Right atrium auricular region (tissue), 2 donors: ENCODE results near the gene FGF21. TPM values are rescaled to one million over a fixed set of nuclear protein-coding genes. Genes with fewer than 3 reads are reported as not detected.

Experiments used
- DNase-seq: peaks from one replicate; pipeline ENCODE4 v3.0.0-alpha.2; 2019; ENCODE audit warnings: low spot score
- H3K27ac ChIP-seq, 2 donors: fragments of 200-600 bp; sonication (generic); 1 replicate in 1 of 2; 2 replicates in 1 of 2; pipeline ENCODE4 v1.5.1; 2016 to 2019
- H3K27me3 ChIP-seq, 2 donors: fragments of 200-600 bp; sonication (generic); one replicate each; pipeline versions ENCODE4 v1.5.1 to v1.6.0; 2017 to 2019
- H3K36me3 ChIP-seq: fragments of 200-600 bp; sonication (generic); one replicate; pipeline ENCODE4 v1.5.1; 2016
- H3K4me1 ChIP-seq, 2 donors: fragments of 200-600 bp; sonication (generic); one replicate each; pipeline versions ENCODE4 v1.5.1 to v1.6.0; 2017 to 2019
- H3K4me3 ChIP-seq, 2 donors: fragments of 200-600 bp; sonication (generic); 1 replicate in 1 of 2; 2 replicates in 1 of 2; pipeline ENCODE4 v1.5.1; 2017 to 2019; ENCODE audit warnings: mild to moderate bottlenecking in 1 of 2, moderate library complexity in 1 of 2
- H3K9me3 ChIP-seq, 2 donors: fragments of 200-600 bp; sonication (generic); one replicate each; pipeline ENCODE4 v1.5.1; 2019
- CTCF ChIP-seq, 2 donors: fragments of 200-600 bp; sonication (generic); IDR thresholded peaks; one replicate each; pipeline ENCODE4 v1.5.1; 2019; ENCODE audit warnings: antibody characterized with exemption in 2 of 2
- total RNA-seq, 2 donors: library from RNA; depleted of rRNA; stranded (reverse); fragments of >200 nt; gene quantifications; one replicate each; pipeline ENCODE4 v1.1.0, GENCODE V29; 2016

FGF21 gene
- total RNA-seq, 2 donors from 2014 or later: not detected

- Histone ChIP-seq H3K27me3 (no peaks in the 10 kb centered on the region), H3K4me3 (no peak overlapping the region), H3K27ac (no peak overlapping the region), H3K36me3 (no peaks in the 10 kb centered on the region), H3K4me1 (peaks cover 0 to 17% of the 10 kb centered on the region in 2 donors), H3K9me3 (no peaks in the 10 kb centered on the region)
- no peak for TF ChIP-seq CTCF (IDR thresholded peaks at IDR 0.05)
- no peak for DNase-seq
Observed at GRCh38 chr19:48737360-48737998, 17.8 kb upstream of the FGF21 start.

GRCh38 chr19:48738557-48739403 lies 16.5 kb upstream of the FGF21 start:
- TF ChIP-seq CTCF (IDR thresholded peaks at IDR 0.05): peak; percentile 55 to 66
- peaks cover 0 to 17% of the 10 kb centered on the region in 2 donors for H3K4me1 ChIP-seq
- H3K9me3 ChIP-seq: no peaks in the 10 kb centered on the region
- peak overlapping the region; percentile 79 to 80 for H3K27ac ChIP-seq
- H3K27me3 ChIP-seq: no peaks in the 10 kb centered on the region
- peak overlapping the region; percentile 55 to 63 for H3K4me3 ChIP-seq
- peak; percentile 84 for DNase-seq
- no peaks in the 10 kb centered on the region for H3K36me3 ChIP-seq

GRCh38 chr19:48739404-48740163 lies 15.7 kb upstream of the FGF21 start:
- TF ChIP-seq CTCF (IDR thresholded peaks at IDR 0.05): no peak

DNA sequence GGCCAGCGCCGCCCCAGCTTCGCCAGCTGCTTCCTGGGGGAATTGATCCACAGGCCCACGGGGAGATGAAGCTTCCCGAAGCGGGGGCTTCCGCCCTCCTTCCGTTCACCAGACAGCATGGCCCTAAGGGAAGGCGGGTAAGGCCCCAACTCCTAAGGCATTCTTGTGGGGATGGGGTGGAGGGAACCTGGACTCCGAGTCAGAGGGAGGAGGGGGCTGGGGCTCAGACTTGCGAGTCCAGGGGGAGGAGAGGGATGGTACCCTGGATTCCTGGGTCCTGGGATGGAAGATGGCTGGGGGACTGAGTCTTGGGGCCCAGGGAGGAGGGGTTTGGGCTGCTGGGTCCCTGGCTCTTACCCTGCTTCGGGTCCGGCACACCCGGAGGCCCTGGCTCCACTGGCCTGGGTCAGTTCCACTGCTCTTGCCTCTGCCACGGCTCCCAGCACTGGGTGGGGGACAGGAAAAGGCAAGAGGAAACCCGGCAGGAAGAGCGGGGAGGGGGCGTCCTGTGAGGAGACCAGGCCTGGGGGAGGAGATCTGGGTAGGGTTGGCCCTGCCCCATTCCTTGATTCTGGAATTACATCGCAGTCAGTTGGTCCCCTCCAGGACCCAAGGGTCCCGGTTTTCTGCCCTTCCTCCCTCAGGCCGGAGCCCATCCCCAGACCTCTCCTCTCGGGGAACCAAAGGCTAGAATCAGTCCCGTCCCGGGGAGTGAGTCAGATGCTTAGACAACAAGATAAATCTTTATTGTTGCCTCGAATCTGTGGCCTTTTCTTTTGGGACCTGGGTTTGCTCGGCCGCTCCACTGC lies 15.0 kb upstream of the FGF21 start, which contains the start of gene RASIP1:
TSS of gene RASIP1 (minus strand) at position 447 of the 809 bp plus-strand sequence. CDS start at position 119, 328 bp downstream.
- no peaks in the 10 kb centered on the region for H3K27me3 ChIP-seq
- TF ChIP-seq CTCF (IDR thresholded peaks at IDR 0.05): no peak
- peak within 1 kb of the TSS; percentile 79 to 80 for H3K27ac ChIP-seq
- peak; percentile 72 for DNase-seq
- peak within 1 kb of the TSS; percentile 55 to 63 for H3K4me3 ChIP-seq
- peaks cover 0 to 17% of the 10 kb centered on the region in 2 donors for H3K4me1 ChIP-seq
- H3K9me3 ChIP-seq: no peaks in the 10 kb centered on the region
- H3K36me3 ChIP-seq: no peaks in the 10 kb centered on the region

More at GRCh38 chr19:48739404-48740163, 15.7 kb upstream of the FGF21 start:
- Histone ChIP-seq H3K36me3 (no peaks in the 10 kb centered on the region), H3K27me3 (no peaks in the 10 kb centered on the region), H3K9me3 (no peaks in the 10 kb centered on the region), H3K4me1 (peaks cover 0 to 17% of the 10 kb centered on the region in 2 donors), H3K4me3 (peak overlapping the region; percentile 55 to 63), H3K27ac (peak overlapping the region; percentile 79 to 80)
- no peak for DNase-seq
